SKM-1 (cell line): ENCODE data around the gene ERN1.
A peak's percentile ranks its signal among the peaks of the same experiment; 100 is the strongest.
"Not testable (repeated sequence)": the region's sequence is repeated elsewhere in the genome, so short reads cannot be mapped to it uniquely, and the experiment has no call there.

Experiments used
- DNase-seq: peaks from one replicate; lab custom pipeline; 2025; ENCODE audit not compliant: unreplicated experiment; lab: John Stamatoyannopoulos, UW

ERN1 gene

DNA sequence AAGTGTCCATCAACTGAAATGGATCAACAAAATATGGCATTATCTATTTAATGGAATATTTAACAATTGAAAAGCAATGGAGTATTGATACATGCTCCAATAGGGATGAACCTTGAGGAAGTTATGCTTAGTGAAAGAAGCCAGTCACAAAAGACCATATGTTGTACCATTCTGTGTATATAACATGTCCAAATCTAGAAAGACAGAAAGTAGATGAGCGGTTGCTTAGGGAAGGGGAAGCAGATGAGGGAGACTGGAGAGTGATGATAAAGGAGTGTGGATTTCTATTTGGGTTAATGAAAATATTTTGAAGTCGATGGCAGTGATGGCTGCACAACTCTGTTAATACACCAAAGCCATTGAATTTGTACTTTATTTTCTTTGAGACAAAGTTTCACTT, 8.5 kb upstream of the ERN1 start:
- no peak for DNase-seq

DNA sequence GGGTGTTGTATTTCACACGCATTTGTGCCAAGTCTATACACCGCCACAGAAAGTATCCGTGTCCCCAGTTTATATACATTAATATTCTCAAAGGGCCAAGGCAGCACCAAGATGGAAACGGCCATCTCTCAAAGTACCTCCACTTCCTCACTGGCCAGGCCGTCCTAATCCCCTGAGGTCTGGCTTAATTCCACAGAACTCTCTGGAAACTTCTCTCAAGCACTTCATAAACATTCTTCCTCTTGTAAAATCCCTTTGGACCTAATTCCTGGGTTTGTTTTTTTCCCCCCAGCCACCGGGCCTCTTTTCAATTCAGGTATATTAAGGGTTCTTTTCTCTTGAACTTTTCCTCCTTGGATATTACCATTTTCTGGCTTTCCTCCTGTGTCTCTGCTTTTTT, 5.1 kb upstream of the ERN1 start:
- DNase-seq, result no peak

DNA sequence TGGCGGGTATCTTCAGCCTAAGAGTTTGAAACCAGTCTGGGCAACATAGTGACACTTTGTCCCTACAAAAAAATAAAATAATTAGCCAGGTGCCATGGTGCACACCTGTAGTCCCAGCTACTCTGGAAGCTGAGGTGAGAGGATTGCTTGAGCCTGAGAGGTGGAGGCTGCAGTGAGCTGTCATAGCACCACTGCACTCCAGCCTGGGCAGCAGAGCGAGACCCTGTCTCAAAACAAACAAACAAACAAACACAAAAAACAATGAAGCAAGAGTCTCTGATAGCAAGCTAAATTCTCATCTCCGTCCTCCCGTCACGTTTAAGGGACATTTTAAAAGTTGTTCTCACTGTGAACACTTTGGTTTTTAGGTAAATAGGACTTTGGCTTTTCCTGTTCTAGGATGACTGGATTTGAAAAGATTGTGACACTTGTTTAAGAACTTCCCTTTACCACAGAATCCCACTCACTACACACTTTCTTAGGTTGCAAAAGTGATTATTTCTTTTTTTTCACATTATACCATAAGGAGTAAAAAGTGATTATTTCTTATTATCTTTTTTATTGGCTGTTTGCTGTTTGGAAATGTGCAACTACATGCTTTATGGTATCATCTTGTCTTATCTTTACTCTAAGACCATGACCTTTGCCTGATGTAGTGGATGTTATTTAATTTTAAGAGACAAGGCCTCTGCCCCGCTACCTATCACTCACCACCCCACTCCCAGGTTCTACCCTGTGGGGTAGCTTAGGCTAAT, 4.4 kb upstream of the ERN1 start:
- no peak for DNase-seq

DNA sequence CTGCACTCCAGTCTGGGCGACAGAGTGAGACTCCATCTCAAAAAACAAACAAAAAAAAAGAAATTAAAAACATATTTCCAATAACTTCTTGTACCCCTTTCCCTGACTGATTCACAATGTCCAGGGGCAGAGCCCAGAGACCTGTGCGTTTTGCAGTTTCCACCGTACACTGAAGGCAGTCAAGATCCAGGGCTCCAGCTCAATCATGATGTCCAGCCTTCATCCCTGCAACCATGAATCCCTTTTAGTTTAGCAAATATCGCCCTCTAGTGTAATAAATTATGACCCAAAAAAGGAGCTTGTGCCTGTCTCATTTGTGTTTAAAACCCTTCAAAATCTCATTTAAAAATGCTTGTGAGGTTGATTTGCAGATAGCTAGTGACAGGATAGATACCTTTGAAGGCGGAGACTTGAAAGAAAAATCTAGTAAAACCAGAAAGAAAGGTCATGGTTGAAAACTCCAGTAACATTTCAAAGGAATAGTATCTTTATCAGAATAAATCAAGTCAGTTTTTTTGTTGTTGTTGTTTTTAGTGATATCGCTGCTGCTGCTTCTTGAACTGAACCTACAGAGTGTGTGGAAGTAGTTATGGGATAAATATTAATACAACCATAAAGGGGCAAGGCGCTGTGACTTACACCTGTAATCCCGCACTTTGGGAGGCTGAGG, 3.7 kb upstream of the ERN1 start:
- DNase-seq, result peak; percentile 78

DNA sequence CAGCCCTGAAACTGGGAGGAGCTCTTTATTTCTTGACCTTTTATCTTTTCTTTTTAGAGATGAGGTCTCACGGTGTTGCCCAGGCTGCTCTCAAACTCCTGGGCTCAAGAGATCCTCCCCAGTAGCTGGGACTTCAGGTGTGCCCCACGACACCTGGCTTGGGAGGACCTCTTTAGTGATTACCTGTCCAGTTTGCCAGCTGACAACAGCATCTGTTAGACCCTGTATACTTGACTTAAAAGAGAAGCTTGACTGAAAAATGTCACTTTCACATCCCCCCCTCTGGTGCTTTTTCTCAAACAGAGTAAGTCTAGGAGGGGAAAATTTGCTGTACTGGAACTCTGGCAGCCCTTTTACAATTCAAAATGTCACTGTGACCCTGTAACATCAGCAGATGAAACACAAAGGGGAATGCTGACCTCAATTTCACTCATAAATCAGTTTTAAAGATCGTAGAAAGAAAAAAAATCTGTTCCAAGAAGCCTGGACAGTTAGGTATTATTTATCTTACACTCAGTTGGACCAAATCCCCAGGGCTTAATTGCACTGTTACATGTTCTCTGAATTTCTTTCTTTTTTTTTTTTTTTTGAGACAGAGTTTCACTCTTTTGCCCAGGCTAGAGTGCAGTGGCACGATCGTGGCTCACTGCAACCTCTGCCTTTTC, 1.8 kb upstream of the ERN1 start:
- no peak for DNase-seq

DNA sequence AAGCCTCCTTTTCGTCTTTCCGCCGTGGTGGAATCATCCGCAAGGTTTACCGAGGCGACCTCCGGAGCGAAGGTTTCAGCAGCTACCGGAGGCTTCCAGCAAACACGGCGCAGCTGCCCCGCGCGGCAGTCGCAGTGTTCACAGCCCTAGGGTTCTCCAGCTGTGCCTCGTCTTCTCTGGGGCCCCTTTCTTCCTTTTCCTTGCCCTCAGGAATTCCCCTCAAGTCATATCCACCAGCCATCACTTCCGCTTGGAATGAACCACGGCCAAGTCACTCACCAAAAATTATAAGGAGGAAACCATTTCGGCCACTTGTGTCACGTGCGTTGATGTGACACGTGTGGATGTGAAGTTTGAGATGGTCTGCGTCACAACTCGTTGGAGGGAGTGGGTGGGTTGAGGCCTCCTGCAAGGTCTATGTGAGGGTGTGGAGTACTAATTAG, 636 bp upstream of the ERN1 start:
- DNase-seq, result no peak

DNA sequence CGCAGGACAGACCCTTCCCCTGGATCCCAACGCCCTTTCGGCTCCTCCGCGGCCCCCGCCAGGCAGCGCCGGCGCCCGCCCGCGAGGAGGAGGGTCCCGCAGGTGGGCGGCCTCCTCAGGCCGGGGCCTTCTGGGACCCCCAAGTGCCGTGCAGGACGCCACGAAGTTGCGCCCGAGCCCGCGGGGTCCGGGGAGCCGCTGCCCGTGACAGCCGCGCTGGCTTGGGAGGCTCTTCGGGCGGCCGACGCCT, 504 bp downstream of the ERN1 start:
- DNase-seq, result no peak

DNA sequence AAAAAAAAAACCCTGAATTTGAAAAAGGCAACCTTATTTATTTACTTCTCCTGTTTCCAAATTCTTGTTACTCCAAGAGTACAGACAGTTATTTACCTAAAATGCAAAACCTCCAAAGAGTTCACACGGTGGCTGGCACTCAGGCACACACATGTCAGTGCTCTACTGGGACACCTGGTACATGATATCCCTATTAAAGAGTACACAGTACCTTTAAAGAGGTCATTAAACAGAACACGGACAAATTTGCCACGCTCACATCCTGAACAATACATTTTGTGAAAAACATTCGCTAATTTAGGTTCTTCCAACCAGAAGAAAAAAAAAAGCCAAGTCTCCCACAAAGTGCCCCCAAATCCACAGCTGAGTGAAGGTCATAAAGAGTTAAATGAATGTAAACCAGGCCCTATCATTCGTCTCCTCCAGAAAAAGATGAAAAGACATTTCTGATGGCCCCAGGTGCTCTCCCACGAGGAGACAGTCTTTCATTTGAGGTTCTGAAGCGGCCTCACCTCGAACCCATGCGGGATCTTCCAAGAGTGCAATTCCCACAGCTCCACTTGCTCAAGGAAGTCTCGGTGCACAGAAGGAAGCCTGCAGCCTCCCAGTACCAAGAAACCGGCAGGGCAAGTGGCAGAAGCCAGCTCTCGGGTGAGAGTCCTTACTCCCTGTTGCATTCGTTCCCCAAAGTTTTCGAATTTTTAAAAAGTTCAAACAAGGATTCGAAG, 993 bp downstream of the ERN1 start:
- no peak for DNase-seq

DNA sequence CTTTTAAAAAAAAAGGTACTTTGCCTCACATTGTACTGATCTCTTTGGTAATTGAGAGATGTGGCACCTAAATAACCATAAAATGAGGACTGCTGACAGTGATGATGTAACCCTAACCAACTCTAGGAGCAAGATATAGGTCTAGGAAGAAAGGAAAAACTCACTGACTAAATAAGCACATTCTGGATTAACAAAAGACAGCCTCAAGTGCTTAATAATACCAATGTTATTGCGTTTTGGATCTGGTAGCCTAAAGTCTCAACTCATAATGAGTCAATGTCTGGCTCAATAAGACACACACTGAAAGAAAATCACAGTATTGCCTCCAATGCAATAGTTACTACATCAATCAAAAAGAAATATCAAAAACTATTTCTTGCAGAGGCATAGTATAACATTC, 3.0 kb downstream of the ERN1 start:
- no peak for DNase-seq

DNA sequence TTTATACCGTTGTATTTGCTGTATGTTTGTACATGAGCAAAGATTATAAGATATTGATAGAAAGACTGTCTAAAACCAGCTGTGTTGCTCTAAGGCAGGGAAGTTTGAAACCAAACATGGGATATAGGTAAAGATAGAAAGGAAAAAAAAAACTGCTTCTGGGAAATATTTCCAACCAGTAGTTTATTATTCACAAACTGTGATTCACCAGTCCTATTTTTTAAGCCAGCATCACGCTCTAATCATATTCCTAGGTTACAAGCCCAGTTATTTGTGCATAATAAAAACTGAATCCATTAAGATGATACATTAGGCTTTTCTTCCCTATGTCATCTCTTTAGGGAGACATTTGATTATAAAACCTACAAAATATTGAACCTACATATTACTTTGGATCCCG, 4.0 kb downstream of the ERN1 start:
- no peak for DNase-seq

DNA sequence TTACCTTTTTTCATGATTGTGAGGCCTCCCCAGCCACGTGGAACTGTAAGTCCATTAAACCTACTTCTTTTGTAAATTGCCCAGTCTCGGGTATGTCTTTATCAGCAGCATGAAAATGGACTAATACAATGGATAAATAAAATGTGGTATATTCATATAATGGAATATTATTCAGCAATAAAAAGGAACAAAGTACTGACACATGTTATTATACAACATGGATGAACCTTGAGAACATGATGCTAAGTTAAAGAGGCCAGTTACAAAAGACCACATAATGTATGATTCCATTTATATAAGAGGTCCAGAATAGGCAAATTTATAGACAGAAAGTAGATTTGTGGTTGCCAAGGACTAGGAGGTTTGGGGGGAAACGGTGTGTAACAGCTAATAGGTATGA, 5.3 kb downstream of the ERN1 start:
- no peak for DNase-seq

DNA sequence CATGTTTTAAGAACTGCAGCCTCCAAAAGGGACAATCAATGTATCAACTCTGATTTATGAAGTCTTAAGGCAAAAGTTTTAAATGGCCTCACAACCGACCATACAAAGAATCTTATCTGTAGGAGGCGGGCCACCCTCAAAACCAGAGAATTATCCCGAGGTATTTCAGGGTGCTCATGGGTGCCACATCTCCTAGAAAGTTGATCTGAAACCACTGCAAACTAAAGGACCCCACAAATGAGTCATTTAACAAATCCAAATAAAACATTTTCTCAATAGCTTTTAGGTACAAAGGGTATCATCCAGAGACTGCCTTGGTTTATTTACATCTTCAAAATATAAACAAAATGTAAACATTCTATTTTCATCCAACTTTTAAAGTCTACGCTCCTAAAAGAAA, 6.8 kb downstream of the ERN1 start:
- DNase-seq, result no peak

DNA sequence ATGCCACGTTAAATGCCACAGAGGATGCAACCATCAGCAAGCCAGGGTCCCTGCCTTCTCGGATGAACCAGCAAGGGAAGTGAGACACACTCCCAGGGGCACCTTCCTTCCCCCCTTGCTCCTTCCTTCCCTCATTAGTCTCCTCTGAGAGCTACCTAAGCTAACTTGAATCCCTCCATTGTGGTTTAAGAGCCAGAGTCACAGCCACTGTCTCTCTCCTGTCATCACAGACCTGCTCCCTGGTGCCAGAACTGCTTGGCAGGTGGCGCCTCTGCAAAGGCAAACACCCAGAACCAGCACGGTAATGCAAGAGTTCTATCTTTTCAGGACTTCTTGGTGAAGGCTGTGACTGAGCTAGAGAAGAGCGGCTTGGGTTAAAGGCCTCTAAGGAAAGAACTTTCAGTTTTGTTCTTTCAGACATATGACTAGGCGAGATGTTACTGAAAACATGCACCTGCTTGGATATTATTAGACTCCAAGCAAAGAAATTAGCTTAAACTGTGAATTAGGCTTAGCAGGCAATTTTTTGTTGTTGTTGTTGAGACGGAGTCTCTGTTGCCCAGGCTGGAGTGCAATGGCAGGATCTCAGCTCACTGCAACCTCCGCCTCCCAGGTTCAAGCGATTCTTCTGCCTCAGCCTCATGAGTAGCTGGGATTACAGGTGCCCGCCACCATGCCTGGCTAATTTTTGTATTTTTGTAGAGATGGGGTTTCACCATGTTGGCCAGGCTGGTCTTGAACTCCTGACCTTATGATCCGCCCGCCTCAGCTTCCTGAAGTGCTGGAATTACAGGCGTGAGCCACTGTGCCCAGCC, 8.8 kb downstream of the ERN1 start:
- not testable (repeated sequence) for DNase-seq

DNA sequence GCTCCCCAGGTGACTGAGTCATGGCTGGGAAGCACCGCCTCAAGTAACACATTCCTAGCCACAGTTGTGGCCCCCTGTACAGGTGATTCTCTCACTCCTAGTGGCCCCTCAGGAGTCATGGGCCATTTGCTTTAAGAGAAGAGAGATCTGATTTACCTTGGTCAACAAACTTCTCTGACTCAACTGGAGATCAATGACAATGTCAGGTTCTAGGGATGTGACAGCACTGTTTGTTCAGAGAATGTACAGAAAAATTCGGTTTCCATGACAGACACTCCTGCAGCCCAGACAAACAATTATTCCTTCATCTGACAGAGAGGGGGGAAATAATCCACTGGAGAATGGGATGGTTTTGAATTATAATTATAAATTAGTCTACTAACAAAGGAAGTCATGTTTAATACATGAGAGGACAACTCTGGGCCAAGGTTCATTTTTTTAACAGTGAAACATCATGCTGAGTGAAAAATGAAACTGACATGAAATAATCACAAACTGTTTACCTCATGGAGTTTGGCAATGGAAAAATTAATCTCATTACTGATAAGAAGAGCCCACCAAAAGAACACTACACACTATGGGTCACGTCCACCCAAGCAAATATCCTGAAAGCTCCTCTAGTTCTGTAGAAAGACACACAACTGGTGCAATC, 9.7 kb downstream of the ERN1 start:
- no peak for DNase-seq

DNA sequence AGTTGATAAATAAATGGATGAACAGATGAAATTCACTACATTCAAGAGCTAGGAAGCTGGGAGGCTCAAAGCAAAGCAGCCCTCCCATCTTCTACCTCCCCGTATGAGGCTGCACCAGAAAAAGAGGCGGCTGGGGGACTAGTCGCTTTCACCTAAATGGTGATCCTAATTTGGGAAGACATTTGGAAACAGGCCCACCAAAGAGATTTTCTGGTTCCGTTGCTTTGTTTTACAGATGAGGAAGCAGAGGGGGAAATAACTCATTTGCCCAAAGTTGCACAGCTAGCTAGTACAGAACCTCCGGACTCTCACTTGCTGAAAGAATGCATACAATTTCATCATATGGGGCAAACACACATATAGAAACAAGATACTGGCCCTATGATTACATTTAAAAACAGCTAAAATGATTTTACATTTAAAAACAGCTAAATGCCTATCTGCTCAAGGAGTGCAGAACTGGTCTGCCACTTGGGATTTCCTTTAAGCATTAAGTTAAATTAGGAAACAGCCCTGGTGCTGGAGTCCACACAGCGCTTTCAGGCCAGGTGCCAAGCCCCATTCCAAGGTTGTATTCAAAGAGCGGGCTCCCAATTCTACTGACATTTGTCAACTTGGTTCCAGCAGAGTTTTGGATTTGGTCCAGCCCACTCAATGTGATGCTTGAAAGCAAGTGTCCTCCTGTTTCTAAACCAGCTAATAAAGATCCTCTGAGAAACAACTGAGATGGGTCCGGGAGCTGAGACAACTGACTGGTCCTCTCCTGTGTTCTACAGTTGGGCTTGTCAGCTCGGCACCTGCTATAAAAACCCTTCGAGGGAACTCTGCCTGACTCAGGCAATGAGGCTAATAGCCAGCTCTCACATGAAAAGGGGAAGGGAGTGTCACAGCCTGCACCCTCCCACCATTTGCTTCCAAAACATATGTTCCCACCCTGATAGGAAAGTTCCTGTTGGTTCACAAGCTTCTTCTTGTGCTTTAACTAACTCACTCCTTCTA, 11.7 kb downstream of the ERN1 start:
- DNase-seq, result peak; percentile 44

DNA sequence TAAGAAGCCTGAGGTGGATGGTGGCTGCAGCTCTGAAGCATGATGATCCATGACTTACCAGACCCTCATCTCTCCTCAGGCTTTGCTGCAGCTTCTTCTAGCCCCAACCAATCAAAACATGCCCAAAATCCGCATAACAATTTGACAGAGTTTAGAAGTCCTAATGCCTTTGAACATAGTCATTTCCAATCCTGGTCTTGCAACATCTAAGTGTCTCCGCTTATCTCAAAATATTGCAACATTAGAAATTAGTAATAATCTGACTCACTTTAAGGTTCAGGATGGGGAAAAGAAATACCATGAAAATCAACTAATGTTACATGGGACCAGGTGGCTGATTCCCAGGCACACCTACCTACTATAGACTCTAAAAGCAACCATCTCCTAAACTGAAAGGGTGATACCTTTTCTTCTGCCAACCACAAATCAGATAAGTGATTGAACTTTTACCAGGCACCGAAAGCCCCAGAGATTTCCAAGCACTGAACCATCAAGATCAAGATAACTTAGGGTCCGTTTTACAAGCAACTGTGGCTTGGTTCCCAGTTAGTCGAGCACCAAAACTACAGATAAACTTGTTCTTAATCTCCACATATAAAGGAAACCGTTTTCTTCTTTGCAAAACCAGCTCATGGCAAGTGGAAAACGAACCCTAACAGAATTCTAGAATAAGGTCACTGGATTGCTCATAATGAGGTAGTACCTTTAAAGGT, 14.0 kb downstream of the ERN1 start:
- DNase-seq, result no peak

DNA sequence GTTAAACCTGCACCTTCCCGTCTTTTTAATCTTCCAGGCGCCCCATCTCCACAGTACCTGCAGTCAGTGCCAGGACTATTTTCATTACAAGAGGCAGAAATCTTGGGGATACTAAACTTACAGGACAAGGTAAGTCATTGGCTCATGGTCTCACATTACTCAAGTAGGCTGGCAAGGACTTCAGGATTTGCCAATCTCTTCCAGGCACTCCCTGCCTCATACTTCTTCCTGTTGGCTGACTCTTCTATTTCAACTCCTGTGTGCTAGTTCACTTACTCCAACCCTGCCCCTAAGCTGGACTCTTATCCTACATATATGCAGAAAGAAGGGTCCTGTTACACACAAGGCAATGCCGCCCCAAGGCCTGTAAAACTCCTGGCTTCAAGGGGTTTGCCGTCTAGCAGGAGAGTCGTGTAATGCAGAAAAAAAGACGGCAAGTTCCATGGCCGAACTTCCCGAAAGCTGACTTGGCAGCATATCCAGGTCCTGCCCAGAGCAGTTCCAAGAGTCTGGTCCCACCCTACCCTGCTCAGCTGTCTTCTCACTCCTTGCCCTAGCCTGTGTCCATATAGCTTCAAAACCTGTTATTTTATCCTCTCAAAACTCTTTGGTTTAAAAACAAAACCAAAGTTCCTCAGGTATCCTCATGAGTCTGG, 14.8 kb downstream of the ERN1 start:
- no peak for DNase-seq

DNA sequence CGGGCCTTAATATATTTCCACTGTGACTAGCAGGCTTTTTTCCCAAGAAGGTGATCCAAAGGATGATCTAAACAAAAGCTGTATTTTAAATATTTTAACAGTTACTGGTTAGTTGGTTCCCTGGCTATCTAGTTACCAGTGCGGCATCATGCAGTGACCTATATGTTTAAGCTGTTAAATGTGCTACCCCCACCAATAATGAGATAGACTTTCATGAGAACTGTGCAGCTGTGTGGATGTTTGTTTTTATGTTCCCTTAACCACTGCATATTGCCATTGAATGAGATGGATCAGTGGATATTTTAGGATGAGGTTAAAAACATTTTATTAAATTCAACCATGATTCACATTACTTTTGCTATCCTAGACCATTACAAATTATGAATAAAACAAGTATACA, 16.9 kb downstream of the ERN1 start:
- DNase-seq, result no peak
